HTERT RPE-1 (cell line): ENCODE measurements around the gene CD69.

Source experiments
- in situ Hi-C: fragments of 300-500 bp; cut with MboI; formaldehyde crosslinking; loops from 4 replicates; pipeline ENCODE4 v1.14.3; 2020; ENCODE audit warnings: low sequenced_read_pairs

CD69 gene

GRCh38 chr12:9782547-9783382, 22.1 kb upstream of the CD69 start:
- in situ Hi-C loops: no loop called here

- in situ Hi-C loops: no loop called here
Measured at GRCh38 chr12:9781360-9781759, 20.7 kb upstream of the CD69 start.

GRCh38 chr12:9779209-9779608, 18.5 kb upstream of the CD69 start:
- in situ Hi-C loops: no loop called here

- in situ Hi-C loops: no loop called here
Measured at GRCh38 chr12:9776781-9777180, 16.1 kb upstream of the CD69 start.

GRCh38 chr12:9773216-9773877, 12.6 kb upstream of the CD69 start:
- in situ Hi-C loops: no loop called here

- in situ Hi-C loops: no loop called here
Measured at GRCh38 chr12:9763025-9763424, 2.3 kb upstream of the CD69 start.

GRCh38 chr12:9762369-9762768, 1.7 kb upstream of the CD69 start:
- in situ Hi-C loops: no loop called here

GRCh38 chr12:9761419-9761781, 699 bp upstream of the CD69 start:
- in situ Hi-C loops: no loop called here

GRCh38 chr12:9760120-9760519, 581 bp downstream of the CD69 start:
- in situ Hi-C loops: no loop called here

GRCh38 chr12:9759694-9760093, 1.0 kb downstream of the CD69 start:
- in situ Hi-C loops: no loop called here

- in situ Hi-C loops: no loop called here
Measured at GRCh38 chr12:9758119-9758518, 2.6 kb downstream of the CD69 start.

GRCh38 chr12:9757433-9758025, 3.2 kb downstream of the CD69 start:
- in situ Hi-C loops: no loop called here

GRCh38 chr12:9756706-9757105, 4.0 kb downstream of the CD69 start:
- in situ Hi-C loops: no loop called here

GRCh38 chr12:9756170-9756569, 4.5 kb downstream of the CD69 start:
- in situ Hi-C loops: no loop called here

GRCh38 chr12:9755567-9755966, 5.1 kb downstream of the CD69 start:
- in situ Hi-C loops: no loop called here

GRCh38 chr12:9755035-9755434, 5.7 kb downstream of the CD69 start:
- in situ Hi-C loops: no loop called here

- in situ Hi-C loops: no loop called here
Measured at GRCh38 chr12:9754099-9754927, 6.4 kb downstream of the CD69 start.

- in situ Hi-C loops: no loop called here
Measured at GRCh38 chr12:9753498-9753897, 7.2 kb downstream of the CD69 start.

GRCh38 chr12:9753073-9753472, 7.6 kb downstream of the CD69 start:
- in situ Hi-C loops: no loop called here

GRCh38 chr12:9752145-9752933, 8.4 kb downstream of the CD69 start:
- in situ Hi-C loops: no loop called here
